NB4 (cell line): ENCODE data around the gene DDX59.

Experiments
- DNase-seq: peaks from one replicate; pipeline ENCODE4 v3.0.0; 2010; ENCODE audit warnings: low read depth
- H3K4me3 ChIP-seq: one replicate; pipeline ENCODE4 v1.5.1; 2011; ENCODE audit warnings: mild to moderate bottlenecking, low read depth, low read length, moderate library complexity
- CTCF ChIP-seq: IDR thresholded peaks from one replicate; pipeline ENCODE4 v1.5.1; 2012; ENCODE audit warnings: low read depth, low read length
- MAX ChIP-seq: IDR thresholded peaks from 2 replicates; pipeline ENCODE4 v1.6.1; 2011; ENCODE audit warnings: low read depth, low read length
- MYC ChIP-seq: IDR thresholded peaks from 2 replicates; pipeline ENCODE4 v1.6.1; 2011; ENCODE audit warnings: low read depth, low read length
- POLR2A ChIP-seq: IDR thresholded peaks from 2 replicates; pipeline ENCODE4 v1.6.1; 2011; ENCODE audit warnings: mild to moderate bottlenecking; ENCODE audit not compliant: insufficient read length; ENCODE audit errors: extremely low read depth

Gene DDX59

GRCh38 chr1:200674838-200675587 lies 5.3 kb upstream of the DDX59 start:
- no peak overlapping the region for H3K4me3 ChIP-seq
- TF ChIP-seq MAX: no peak
- TF ChIP-seq MYC: no peak
- TF ChIP-seq CTCF: no peak
- no peak for TF ChIP-seq POLR2A
- no peak for DNase-seq

- TF ChIP-seq MYC (no peak), MAX (no peak), POLR2A (no peak), CTCF (no peak)
- DNase-seq: peak; percentile 36
- H3K4me3 ChIP-seq: no peak overlapping the region
Measured at GRCh38 chr1:200673952-200674823, 4.5 kb upstream of the DDX59 start.

- TF ChIP-seq MYC (no peak), CTCF (no peak), MAX (no peak), POLR2A (no peak)
- H3K4me3 ChIP-seq: peak overlapping the region; percentile 77
- DNase-seq: peak; percentile 13
Measured at GRCh38 chr1:200671235-200671786, 1.6 kb upstream of the DDX59 start.

GRCh38 chr1:200670242-200671118 lies 773 bp upstream of the DDX59 start:
- TF ChIP-seq MAX: peak; percentile 97
- no peak for TF ChIP-seq POLR2A
- TF ChIP-seq CTCF: no peak
- TF ChIP-seq MYC: peak; percentile 86
- H3K4me3 ChIP-seq: peak overlapping the region; percentile 77
- DNase-seq: peak; percentile 84

- peak overlapping the region; percentile 86 for H3K4me3 ChIP-seq
- no peak for TF ChIP-seq MAX
- TF ChIP-seq CTCF: no peak
- TF ChIP-seq MYC: no peak
- TF ChIP-seq POLR2A: no peak
- peak; percentile 11 for DNase-seq
Measured at GRCh38 chr1:200668514-200669313, 993 bp downstream of the DDX59 start.
